HG03064 (cell line): ENCODE measurements around the gene VTI1A.

Source experiments
- ATAC-seq: cut with Tn5 transposase; IDR thresholded peaks from one replicate; pipeline ENCODE4 v1.9.1; 2021; ENCODE audit warnings: low read depth; ENCODE audit not compliant: unreplicated experiment

Gene VTI1A

DNA sequence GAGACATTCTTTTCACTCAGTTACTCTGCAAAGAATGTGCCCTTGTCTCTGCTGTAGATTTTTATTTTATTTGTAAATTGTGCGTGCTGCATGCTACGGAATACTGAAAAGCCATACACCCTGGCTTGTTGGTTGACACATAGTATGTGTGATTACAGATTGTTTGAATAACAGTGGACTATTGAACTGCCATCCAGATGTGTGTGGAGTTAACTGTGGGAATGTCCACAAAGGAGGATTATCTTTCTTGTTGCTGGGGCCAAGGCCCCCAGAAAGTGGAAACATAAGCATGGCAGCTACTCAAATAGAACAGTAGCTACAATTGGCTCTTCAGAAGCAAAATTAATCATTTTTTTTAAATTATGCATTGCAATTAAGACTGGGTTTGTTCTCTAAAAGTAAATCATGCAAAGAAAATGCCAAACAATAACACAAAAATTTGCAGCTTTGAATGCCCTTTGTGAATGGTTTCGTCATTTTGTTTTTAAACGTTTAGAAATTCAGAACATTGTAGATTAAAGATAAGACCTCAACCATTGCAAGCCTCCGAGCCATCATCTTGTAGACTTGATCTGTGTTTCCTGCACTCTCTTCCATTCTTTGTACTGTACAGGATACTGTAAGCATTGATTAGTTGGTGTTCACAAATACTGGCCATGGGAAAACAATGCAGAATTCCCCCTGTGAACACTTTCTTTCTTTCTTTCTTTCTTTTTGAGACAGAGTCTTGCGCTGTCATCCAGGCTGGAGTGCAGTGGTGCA is 292.8 kb downstream of the VTI1A start:
- ATAC-seq: no peak

- ATAC-seq: no peak
These were observed 294.9 kb downstream of the VTI1A start for GRCh38 chr10:112741830-112742402.

DNA sequence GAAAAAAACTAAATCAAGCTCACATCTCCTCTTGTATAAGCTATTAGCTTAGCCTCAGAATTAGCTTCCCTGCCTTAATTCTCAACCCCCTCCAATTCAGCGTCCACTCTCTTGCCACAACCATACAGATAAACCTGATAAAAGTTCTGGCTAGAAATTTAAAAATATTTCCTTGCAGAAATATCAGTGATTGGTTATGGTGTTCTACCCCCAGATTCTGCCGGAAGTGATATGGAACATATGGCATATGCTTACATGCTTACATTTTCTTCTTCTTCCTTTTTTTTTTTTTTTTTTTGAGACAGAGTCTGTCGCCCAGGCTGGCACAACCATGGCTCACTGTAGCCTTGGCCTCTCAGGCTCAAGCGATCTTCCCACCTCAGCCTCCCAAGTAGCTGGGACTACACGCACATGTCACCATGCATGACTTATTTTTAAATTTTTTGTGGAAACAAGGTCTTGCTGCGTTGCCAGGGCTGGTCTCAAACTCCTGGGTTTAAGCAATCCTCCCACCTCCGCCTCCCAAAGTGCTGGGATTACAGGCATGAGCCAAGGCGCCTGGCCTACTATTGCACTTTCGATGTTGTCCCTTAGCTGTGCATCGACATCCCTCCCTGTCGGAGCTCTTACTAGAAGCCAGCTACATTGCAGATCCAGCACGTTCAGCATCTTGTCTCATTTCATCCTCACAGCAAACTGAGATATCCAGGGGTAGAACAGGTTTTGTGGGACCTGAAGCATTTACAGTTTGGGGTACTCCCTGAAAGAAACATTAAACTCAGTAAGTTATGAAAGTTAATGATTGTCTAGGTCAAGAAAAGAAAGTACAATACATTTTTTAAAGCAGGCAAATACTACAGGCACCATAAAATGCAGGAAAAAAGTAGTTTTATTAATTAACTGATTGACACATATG is 297.4 kb downstream of the VTI1A start:
- ATAC-seq: no peak

GRCh38 chr10:112746329-112746728 is 299.3 kb downstream of the VTI1A start:
- no peak for ATAC-seq

DNA sequence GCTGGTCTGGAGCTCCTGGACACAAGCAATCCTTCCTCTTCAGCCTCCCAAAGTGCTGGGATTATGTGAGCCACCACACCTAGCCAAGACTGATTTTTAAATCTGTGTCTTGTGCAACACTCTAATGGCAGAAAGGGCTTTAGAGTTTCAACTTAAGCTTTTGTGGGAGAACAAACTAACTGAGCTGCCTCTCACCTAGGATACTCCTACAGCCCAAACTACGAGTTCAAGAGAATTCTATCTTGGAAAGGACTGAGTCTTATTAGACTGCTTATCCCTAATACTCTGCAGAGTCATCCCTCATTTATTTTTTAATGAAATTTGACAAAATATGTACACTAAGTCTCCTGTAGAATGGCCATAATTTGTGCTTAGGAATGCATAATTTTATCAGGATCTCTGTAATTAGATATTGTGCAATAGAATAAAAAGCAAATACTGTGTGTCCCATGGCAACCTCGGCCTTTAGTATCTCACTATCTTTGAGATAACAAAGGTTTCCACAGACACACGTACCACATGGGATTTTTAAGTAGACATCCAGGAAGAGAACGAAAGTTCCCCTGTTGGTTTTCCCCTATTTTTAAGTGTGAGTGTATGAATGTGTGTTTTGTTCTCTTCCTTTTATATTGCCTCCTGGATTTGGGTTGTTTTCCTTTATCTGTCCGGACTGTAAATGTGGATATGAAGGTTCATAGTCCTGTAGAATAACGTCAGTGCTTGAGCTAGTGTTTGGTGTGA is 303.6 kb downstream of the VTI1A start:
- ATAC-seq: no peak

- ATAC-seq: no peak
These were observed 304.6 kb downstream of the VTI1A start for GRCh38 chr10:112751651-112752050.

GRCh38 chr10:112752288-112752687 is 305.3 kb downstream of the VTI1A start:
- ATAC-seq: no peak

DNA sequence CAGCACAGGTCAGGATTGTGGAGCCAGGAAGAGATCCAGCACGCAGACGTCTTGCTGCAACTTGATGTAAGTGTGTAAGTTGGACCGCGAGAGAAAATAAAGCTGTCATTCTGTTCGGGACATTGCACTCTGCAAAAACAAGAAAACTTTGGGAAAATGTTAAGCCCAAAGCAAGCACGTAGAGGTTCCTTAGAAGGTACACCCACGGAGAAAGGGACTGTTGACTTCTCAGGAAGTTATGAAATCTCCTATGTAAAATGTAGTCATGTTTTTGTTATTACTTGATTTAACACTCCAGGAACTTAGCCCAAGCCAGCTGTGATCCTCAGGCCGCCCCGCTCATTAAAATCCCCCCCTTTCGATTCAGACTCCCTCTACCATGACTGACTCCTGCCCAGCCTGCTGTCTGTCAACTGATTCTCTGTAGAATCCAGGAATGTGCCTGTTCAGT is 307.0 kb downstream of the VTI1A start:
- ATAC-seq: no peak

DNA sequence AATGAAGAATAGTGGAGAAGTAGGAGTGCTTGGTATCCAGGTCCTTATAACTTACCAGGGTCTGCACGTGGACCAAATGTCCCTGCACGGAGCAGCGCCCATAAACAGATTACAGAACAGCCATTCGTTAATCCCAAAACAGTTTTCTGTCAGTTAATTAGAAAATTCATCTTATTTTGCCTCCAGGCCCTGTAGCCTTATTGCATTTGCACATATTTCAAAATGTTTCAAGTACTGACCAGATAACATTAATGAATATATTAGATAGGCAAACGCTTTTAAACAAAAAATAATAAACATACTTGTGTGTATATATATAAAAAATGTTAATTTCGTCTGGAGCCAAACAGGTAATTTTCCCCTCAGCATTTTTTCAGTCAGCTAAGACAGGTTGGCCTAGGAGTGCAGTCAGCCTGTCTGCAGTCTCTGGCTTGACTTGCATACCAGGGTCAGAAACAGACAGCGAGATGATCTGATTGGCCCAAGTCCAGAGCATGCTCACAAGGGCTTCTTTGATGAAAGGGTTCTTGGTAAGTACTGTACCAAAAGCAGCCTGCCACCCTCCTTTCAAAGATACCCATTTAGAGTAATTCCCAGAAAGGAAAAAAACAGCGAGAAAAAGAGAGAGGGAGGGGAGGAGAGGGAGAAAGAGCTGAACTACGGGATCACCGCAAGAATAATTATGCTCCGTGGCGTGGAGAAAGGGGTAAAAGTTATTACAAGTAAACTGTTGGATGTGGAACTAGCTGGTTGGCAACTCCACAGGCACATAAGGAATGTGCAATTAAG is 308.6 kb downstream of the VTI1A start:
- no peak for ATAC-seq

- ATAC-seq: no peak
These were observed 309.2 kb downstream of the VTI1A start for GRCh38 chr10:112756235-112756527.

GRCh38 chr10:112758961-112759360 is 311.9 kb downstream of the VTI1A start:
- no peak for ATAC-seq

DNA sequence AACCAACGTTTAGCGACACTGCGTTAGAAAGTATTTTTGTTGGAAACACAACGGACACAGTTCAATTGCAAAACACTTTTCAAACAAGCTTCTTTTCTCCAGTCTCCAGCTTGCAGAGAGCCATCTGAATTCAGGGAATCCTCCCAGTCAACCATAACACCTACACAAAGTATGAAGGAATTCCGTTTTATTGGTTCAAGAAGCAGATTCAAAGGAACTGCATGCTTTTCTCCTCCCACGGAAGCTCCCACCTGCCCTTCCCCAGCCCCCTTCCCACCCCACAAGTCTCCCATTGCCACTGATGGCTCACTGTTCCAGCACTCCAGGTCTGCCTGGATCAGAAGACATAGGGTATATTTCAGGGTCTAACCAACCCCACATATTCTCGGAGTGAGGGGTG is 312.5 kb downstream of the VTI1A start:
- ATAC-seq: no peak

DNA sequence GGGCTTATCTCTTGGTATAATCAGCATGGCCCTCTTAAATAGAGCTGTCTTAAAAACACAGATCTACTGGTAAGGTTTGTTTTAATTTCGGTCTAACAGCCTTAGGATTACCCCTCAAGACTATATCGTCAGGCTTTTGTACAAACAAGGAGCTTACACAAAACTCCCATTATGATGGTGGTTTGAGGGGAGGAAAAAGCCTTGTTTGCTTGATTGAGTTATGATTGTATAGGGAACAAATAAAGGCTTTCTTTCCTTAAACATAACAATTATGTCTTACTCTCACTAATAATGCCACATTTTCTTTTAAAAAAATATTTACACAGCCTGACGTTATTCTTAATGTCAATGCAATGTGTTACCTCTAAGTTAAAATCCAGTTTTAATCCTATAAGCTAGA is 314.2 kb downstream of the VTI1A start:
- no peak for ATAC-seq

DNA sequence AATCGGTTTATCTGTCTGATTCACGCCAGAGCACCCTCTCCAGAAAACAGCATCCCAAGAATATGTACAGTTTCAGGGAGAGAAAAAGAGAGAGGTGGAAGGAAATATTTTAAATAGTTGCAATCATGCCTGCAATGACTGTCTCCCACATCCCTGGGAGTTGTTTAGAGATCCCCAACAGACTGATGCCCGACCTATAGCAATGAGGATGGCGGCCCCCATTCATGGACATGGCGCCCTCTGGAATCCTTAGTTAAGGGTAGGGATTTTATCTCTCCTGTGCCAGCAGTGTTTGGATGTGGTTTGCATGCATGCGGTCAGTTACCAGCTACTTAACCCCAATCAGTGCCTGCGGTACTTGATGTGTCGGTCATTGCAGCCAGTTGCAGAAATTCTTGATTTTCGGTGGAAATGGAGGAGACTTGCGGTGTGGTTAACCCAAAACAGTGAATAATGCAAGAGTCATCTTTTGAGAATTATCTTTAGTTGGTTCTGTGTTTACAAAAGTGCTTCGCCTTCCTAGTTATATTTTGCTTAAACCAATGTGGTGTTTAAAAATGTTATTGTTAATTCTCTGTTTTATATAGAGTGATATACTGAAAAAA is 317.0 kb downstream of the VTI1A start:
- no peak for ATAC-seq

- ATAC-seq: no peak
These were observed 318.8 kb downstream of the VTI1A start for GRCh38 chr10:112765717-112766235.

- ATAC-seq: no peak
These were observed 319.6 kb downstream of the VTI1A start for GRCh38 chr10:112766636-112767035.

DNA sequence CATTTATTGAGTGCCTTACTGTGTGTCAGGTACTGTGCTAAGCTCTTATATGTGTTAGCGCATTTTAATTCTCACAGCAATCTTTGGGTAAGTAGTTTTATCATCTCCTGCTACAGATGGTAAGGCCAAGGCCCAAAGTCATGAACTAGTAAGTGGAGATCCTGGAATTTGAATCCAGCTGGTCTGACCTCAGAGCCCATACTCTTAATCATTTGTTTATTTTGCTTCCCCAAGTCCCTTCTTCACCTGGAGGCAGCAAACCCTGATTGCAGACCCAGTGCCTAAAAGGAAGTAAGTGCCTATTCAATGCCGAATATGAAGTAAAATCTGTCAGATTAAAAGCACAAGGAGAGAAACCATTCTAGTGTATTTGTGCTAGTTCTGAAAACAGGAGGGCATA is 320.1 kb downstream of the VTI1A start:
- ATAC-seq: no peak

GRCh38 chr10:112768121-112768520 is 321.1 kb downstream of the VTI1A start:
- no peak for ATAC-seq

DNA sequence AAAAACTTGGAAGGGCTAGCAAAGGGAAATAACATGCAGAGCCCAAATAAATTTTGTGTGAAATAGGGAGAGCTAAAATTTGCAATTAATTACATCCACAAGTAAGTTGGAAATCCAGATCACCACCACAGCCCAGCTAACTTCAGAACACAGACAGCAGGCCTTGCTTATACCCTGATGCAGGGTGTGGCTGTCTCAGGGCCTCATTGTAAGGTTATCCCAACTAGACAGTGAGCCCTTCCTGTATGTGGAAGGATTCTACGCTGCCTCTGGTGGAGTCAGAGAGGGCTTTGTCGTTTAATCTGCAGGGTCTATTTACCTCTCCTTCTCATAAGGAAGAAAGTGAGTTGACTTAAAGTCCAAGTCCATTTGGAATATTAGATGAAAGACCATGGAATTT is 322.1 kb downstream of the VTI1A start:
- ATAC-seq: no peak
